HCT116 (cell line): ENCODE data around the gene JADE1. TPM values are rescaled to one million over a fixed set of nuclear protein-coding genes. Genes with fewer than 3 reads are reported as not detected.

Source experiments
- ATAC-seq: fragments of 200-7000 bp; cut with Tn5 transposase; 2 replicates; pipeline ENCODE4 v1.9.1; 2020; ENCODE audit warnings: mild to moderate bottlenecking, moderate library complexity
- BruUV-seq: library from RNA; stranded (reverse); fragments of 400-500 nt; replicated peaks from 2 replicates; lab custom pipeline; 2021; lab: Mats Ljungman, UMichigan
- CTCF ChIA-PET: fragments of 300-600 bp; sonication (Branson Sonifier 250); formaldehyde crosslinking; loops from one replicate; lab custom pipeline; 2021; ENCODE audit warnings: antibody characterized with exemption; lab: Charles Lee
- POLR2A ChIA-PET: fragments of 300-600, 350-600 bp; sonication (Branson Sonifier 250); formaldehyde crosslinking; loops from one replicate; lab custom pipeline; 2021; ENCODE audit warnings: antibody characterized with exemption; lab: Charles Lee
- RAD21 ChIA-PET, 2 experiments: fragments of 300-600 bp; sonication (Branson Sonifier 250); formaldehyde crosslinking; loops; one replicate each; lab custom pipeline; 2023; ENCODE audit warnings: low total read pairs in 2 of 2; ENCODE audit not compliant: uncharacterized antibody in 2 of 2, unreplicated experiment in 2 of 2, low non-redundant PET in 1 of 2; lab: Charles Lee
- DNase-seq: peaks from one replicate; pipeline ENCODE4 v3.0.0-alpha.2; 2010; ENCODE audit warnings: low read depth, low spot score
- H2AFZ ChIP-seq: fragments of 200-600 bp; shearing (Covaris generic), sonication (generic); 2 replicates; pipeline ENCODE4 v1.6.1; 2017; ENCODE audit warnings: low read depth, mixed run types, mixed read lengths, antibody characterized with exemption, low read length; ENCODE audit not compliant: poor library complexity, severe bottlenecking
- H3K27ac ChIP-seq: 2 replicates; pipeline ENCODE4 v1.5.1; 2012; ENCODE audit warnings: low read depth, low read length
- H3K27me3 ChIP-seq: fragments of 200-600 bp; sonication (generic); 2 replicates; pipeline ENCODE4 v1.6.1; 2016; ENCODE audit warnings: mixed run types, low read length, mixed read lengths; ENCODE audit not compliant: insufficient read depth
- H3K36me3 ChIP-seq, 2 experiments: fragments of 200-500 bp in 1 of 2; fragments of 200-600 bp in 1 of 2; sonication (Bioruptor generic) in 1 of 2; sonication (generic) in 1 of 2; 2 replicates each; pipeline versions ENCODE4 v1.5.1 to v1.6.1; 2014 to 2016; ENCODE audit warnings: low read length in 2 of 2, inconsistent platforms in 1 of 2, mixed read lengths in 1 of 2, mixed run types in 1 of 2; ENCODE audit not compliant: insufficient read depth in 2 of 2, control insufficient read depth in 1 of 2
- H3K4me1 ChIP-seq, 2 experiments: fragments of 200-600 bp in 1 of 2; sonication (generic) in 1 of 2; 2 replicates each; pipeline versions ENCODE4 v1.5.1 to v1.6.1; 2012 to 2017; ENCODE audit warnings: low read length in 2 of 2, inconsistent platforms in 1 of 2, mild to moderate bottlenecking in 1 of 2, mixed read lengths in 1 of 2, mixed run types in 1 of 2, moderate library complexity in 1 of 2; ENCODE audit not compliant: insufficient read depth in 2 of 2, control insufficient read depth in 1 of 2
- H3K4me2 ChIP-seq: fragments of 200-600 bp; sonication (generic); 2 replicates; pipeline ENCODE4 v1.6.1; 2017; ENCODE audit warnings: mixed run types, low read length, mixed read lengths
- H3K4me3 ChIP-seq, 2 experiments: fragments of 200-600 bp in 1 of 2; sonication (generic) in 1 of 2; replicated peaks in 1 of 2; 2 replicates each; pipeline ENCODE4 v1.5.1; 2011 to 2016; ENCODE audit warnings: low read length in 2 of 2, control low read depth in 1 of 2, low read depth in 1 of 2, mild to moderate bottlenecking in 1 of 2, mixed read lengths in 1 of 2, mixed run types in 1 of 2
- H3K79me2 ChIP-seq: fragments of 200-600 bp; sonication (generic); 2 replicates; pipeline ENCODE4 v1.6.1; 2017; ENCODE audit warnings: mild to moderate bottlenecking, mixed run types, low read length, moderate library complexity, mixed read lengths; ENCODE audit not compliant: insufficient read depth
- H3K9ac ChIP-seq: fragments of 200-600 bp; sonication (generic); 2 replicates; pipeline ENCODE4 v1.6.1; 2016; ENCODE audit warnings: low read length, mixed read lengths
- H3K9me2 ChIP-seq: fragments of 200-600 bp; sonication (generic), shearing (Covaris generic); 2 replicates; pipeline ENCODE4 v1.6.1; 2017; ENCODE audit warnings: mixed run types, mild to moderate bottlenecking, moderate library complexity; ENCODE audit not compliant: insufficient read depth
- H3K9me3 ChIP-seq, 2 experiments: fragments of 200-500 bp in 1 of 2; fragments of 200-600 bp in 1 of 2; sonication (Bioruptor generic) in 1 of 2; sonication (generic) in 1 of 2; 2 replicates each; pipeline ENCODE4 v1.6.1; 2014 to 2017; ENCODE audit warnings: low read length in 2 of 2, mixed read lengths in 2 of 2, inconsistent platforms in 1 of 2, low read depth in 1 of 2, mild to moderate bottlenecking in 1 of 2, mixed run types in 1 of 2, moderate library complexity in 1 of 2; ENCODE audit not compliant: control insufficient read depth in 1 of 2, insufficient read depth in 1 of 2
- H4K20me1 ChIP-seq: fragments of 200-600 bp; sonication (generic), shearing (Covaris generic); 2 replicates; pipeline ENCODE4 v1.6.1; 2017; ENCODE audit warnings: mixed run types, mild to moderate bottlenecking, moderate library complexity; ENCODE audit not compliant: insufficient read depth
- EZH2 ChIP-seq: fragments of 200-600 bp; sonication (generic); IDR thresholded peaks from 2 replicates; pipeline ENCODE4 v1.6.1; 2017; ENCODE audit warnings: antibody characterized with exemption, mixed run types
- FOSL1 ChIP-seq: IDR thresholded peaks from 2 replicates; pipeline ENCODE4 v1.6.1; 2012; ENCODE audit warnings: low read depth
- MAX ChIP-seq: IDR thresholded peaks from 2 replicates; pipeline ENCODE4 v1.6.1; 2012
- POLR2A ChIP-seq: IDR thresholded peaks from 2 replicates; pipeline ENCODE4 v1.7.0; 2011; ENCODE audit warnings: borderline replicate concordance; ENCODE audit not compliant: insufficient read depth, insufficient read length; ENCODE audit errors: extremely low read depth
- POLR2AphosphoS5 ChIP-seq: IDR thresholded peaks from 2 replicates; pipeline ENCODE4 v1.6.1; 2011; ENCODE audit warnings: mild to moderate bottlenecking, low read depth, low read length, moderate library complexity
- SP1 ChIP-seq: IDR thresholded peaks from 2 replicates; pipeline ENCODE4 v1.6.1; 2012; ENCODE audit warnings: low read depth
- TCF7L2 ChIP-seq: IDR thresholded peaks from 2 replicates; pipeline ENCODE4 v1.7.0; 2011; ENCODE audit warnings: borderline replicate concordance, inconsistent platforms; ENCODE audit not compliant: insufficient read depth, insufficient read length; ENCODE audit errors: extremely low read depth
- YY1 ChIP-seq: IDR thresholded peaks from 2 replicates; pipeline ENCODE4 v1.6.1; 2011; ENCODE audit warnings: low read length, low read depth, moderate library complexity, mild to moderate bottlenecking; ENCODE audit not compliant: insufficient replicate concordance; ENCODE audit errors: extremely low read depth
- ZFX ChIP-seq: fragments of 450-650 bp; IDR thresholded peaks from 2 replicates; pipeline ENCODE4 v1.6.1; 2017
- intact Hi-C: fragments of 100-400 bp; cut with micrococcal nuclease; formaldehyde crosslinking; loops from 2 replicates; pipeline ENCODE4 v1.10.0; 2022
- total RNA-seq: library from RNA; stranded (reverse); gene quantifications from one replicate; pipeline ENCODE4 v1.2.1, GENCODE V29; 2021; ENCODE audit not compliant: unreplicated experiment
- TF ChIP-seq, protein P1 (sequence below): IDR thresholded peaks from 2 replicates; pipeline ENCODE4 v1.6.1; 2011; ENCODE audit warnings: mild to moderate bottlenecking, low read length, moderate library complexity; ENCODE audit not compliant: insufficient replicate concordance; ENCODE audit errors: extremely low read depth

JADE1 gene
- total RNA-seq, 1 experiment from 2014 or later, result 26.5 TPM

- RAD21 ChIA-PET, result no interaction called here
- H3K4me2 ChIP-seq, result peak overlapping the region; percentile 51
These were observed 13.6 kb downstream of the JADE1 start for GRCh38 chr4:128823025-128823661.

DNA sequence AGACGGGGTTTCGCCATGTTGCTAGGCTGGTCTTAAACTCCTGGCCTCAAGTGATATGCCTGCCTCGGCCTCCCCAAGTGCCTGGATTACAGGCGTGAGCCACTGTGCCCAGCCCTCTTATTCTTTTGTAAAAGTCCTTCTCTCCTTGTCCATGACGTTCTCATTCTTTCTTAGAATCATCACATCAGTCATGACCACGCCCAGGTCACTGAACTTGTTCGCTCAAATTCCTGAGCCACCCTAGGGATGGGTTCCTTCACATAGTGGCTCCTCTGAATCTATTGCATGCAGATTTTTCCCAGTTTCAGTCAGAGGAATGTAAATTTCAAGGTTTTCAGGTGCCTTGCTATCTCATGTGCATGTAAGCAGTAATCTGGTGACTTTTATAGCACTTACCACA is 15.7 kb downstream of the JADE1 start:
- Histone ChIP-seq H3K4me3 (peak overlapping the region in 1 of 2 experiments; percentile 12; a peak in 1 of 4 replicates), H3K36me3 (no peaks in the 10 kb centered on the region), H3K9ac (peak overlapping the region; percentile 21; the same call in 1 of the 2 replicates), H2AFZ (no peak overlapping the region), H3K9me2 (no peaks in the 10 kb centered on the region), H4K20me1 (no peaks in the 10 kb centered on the region; the same call in 1 of the 2 replicates), H3K4me2 (peak overlapping the region; percentile 55), H3K79me2 (peaks cover 84% of the 10 kb centered on the region), H3K4me1 (peaks cover 8 to 39% of the 10 kb centered on the region in 2 experiments), H3K9me3 (no peaks in the 10 kb centered on the region), H3K27me3 (no peaks in the 10 kb centered on the region), H3K27ac (no peak overlapping the region)
- no peak for TF ChIP-seq POLR2AphosphoS5
- TF ChIP-seq SP1, result no peak
- TF ChIP-seq, protein P1, sequence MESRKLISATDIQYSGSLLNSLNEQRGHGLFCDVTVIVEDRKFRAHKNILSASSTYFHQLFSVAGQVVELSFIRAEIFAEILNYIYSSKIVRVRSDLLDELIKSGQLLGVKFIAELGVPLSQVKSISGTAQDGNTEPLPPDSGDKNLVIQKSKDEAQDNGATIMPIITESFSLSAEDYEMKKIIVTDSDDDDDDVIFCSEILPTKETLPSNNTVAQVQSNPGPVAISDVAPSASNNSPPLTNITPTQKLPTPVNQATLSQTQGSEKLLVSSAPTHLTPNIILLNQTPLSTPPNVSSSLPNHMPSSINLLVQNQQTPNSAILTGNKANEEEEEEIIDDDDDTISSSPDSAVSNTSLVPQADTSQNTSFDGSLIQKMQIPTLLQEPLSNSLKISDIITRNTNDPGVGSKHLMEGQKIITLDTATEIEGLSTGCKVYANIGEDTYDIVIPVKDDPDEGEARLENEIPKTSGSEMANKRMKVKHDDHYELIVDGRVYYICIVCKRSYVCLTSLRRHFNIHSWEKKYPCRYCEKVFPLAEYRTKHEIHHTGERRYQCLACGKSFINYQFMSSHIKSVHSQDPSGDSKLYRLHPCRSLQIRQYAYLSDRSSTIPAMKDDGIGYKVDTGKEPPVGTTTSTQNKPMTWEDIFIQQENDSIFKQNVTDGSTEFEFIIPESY, result no peak
- TF ChIP-seq TCF7L2, result no peak
- no peak for TF ChIP-seq ZFX
- no peak for TF ChIP-seq FOSL1
- no peak for TF ChIP-seq YY1
- no peak for TF ChIP-seq EZH2
- TF ChIP-seq POLR2A, result no peak
- DNase-seq, result peak; percentile 38
- intact Hi-C loops, result no loop called here
- peak; percentile 69 for ATAC-seq
- no TSS peak for BruUV-seq
- ChIA-PET CTCF (no interaction called here), POLR2A (no interaction called here), RAD21 (no interaction called here)

More at GRCh38 chr4:128823025-128823661, 13.6 kb downstream of the JADE1 start:
- H3K4me3 ChIP-seq, result no peak overlapping the region
- no peaks in the 10 kb centered on the region for H3K9me3 ChIP-seq
- ChIA-PET CTCF (no interaction called here), POLR2A (interaction anchor here (1.2 to 1.7 kb wide), 3 partner anchors 10 to 762 kb away, joined by 3 to 7 read pairs (median 3); partner anchors contain the start of genes JADE1 and LARP1B)
- peaks cover 8 to 44% of the 10 kb centered on the region in 2 experiments for H3K4me1 ChIP-seq
- DNase-seq, result peak; percentile 21
- no peak overlapping the region for H3K27ac ChIP-seq
- H3K9ac ChIP-seq, result no peak overlapping the region
- no peaks in the 10 kb centered on the region; the same call in 1 of the 2 replicates for H4K20me1 ChIP-seq
- TF ChIP-seq SP1 (peak; percentile 20; the same call in 1 of the 2 replicates), MAX (no peak), FOSL1 (peak; percentile 58)
- TF ChIP-seq, all 23 proteins: peak for 2
- Histone ChIP-seq H3K79me2 (peaks cover 84% of the 10 kb centered on the region), H3K9me2 (no peaks in the 10 kb centered on the region), H3K36me3 (no peaks in the 10 kb centered on the region), H2AFZ (no peak overlapping the region), H3K27me3 (no peaks in the 10 kb centered on the region)
- ATAC-seq, result peak; percentile 63; the same call in 1 of the 2 replicates
- no TSS peak for BruUV-seq
- intact Hi-C loops, result no loop called here
